T47D (cell line): Measurements from ENCODE around the gene WARS2.
A peak's percentile ranks its signal among the peaks of the same experiment; 100 is the strongest.

Experiments used
- DNase-seq, 2 experiments: peaks; one replicate each; pipeline versions ENCODE4 v3.0.0 to v3.0.0-alpha.2; 2011 to 2012; ENCODE audit warnings: low read depth in 1 of 2, low spot score in 1 of 2
- JUND ChIP-seq: IDR thresholded peaks from 2 replicates; pipeline ENCODE4 v1.6.1; 2012; ENCODE audit warnings: low read depth
- in situ Hi-C: cut with HindIII; loops from 2 replicates; pipeline ENCODE4 v1.10.0; 2016; ENCODE audit warnings: low sequenced_read_pairs, low pct_unique_long_range_greater_than_20kb

Gene WARS2

GRCh38 chr1:119097380-119097779, 43.1 kb downstream of the WARS2 start:
- no peak for DNase-seq
- no peak for TF ChIP-seq JUND
- in situ Hi-C loops = no loop called here

- TF ChIP-seq JUND = no peak
- in situ Hi-C loops = no loop called here
- DNase-seq = peak in 1 of 2 experiments; percentile 2
These were observed 46.7 kb downstream of the WARS2 start for GRCh38 chr1:119093721-119094120.

GRCh38 chr1:119091618-119092017, 48.8 kb downstream of the WARS2 start:
- in situ Hi-C loops = no loop called here
- no peak for DNase-seq
- TF ChIP-seq JUND = no peak

GRCh38 chr1:119090250-119090649, 50.2 kb downstream of the WARS2 start:
- DNase-seq = no peak
- in situ Hi-C loops = no loop called here
- TF ChIP-seq JUND = no peak

- TF ChIP-seq JUND = no peak
- in situ Hi-C loops = no loop called here
- no peak for DNase-seq
These were observed 53.6 kb downstream of the WARS2 start for GRCh38 chr1:119086830-119087229.

- no peak for DNase-seq
- in situ Hi-C loops = no loop called here
- TF ChIP-seq JUND = no peak
These were observed 55.7 kb downstream of the WARS2 start for GRCh38 chr1:119084798-119085197.

GRCh38 chr1:119083980-119084379, 56.5 kb downstream of the WARS2 start:
- no peak for DNase-seq
- in situ Hi-C loops = no loop called here
- TF ChIP-seq JUND = no peak

GRCh38 chr1:119083479-119083878, 57.0 kb downstream of the WARS2 start:
- DNase-seq = no peak
- in situ Hi-C loops = no loop called here
- no peak for TF ChIP-seq JUND

GRCh38 chr1:119081700-119082099, 58.8 kb downstream of the WARS2 start:
- TF ChIP-seq JUND = no peak
- in situ Hi-C loops = no loop called here
- DNase-seq = no peak

GRCh38 chr1:119081267-119081666, 59.2 kb downstream of the WARS2 start:
- no peak for DNase-seq
- in situ Hi-C loops = no loop called here
- no peak for TF ChIP-seq JUND

GRCh38 chr1:119080586-119080985, 59.9 kb downstream of the WARS2 start:
- in situ Hi-C loops = no loop called here
- TF ChIP-seq JUND = no peak
- peak in 1 of 2 experiments; percentile 0 for DNase-seq

- no peak for TF ChIP-seq JUND
- in situ Hi-C loops = no loop called here
- DNase-seq = no peak
These were observed 60.6 kb downstream of the WARS2 start for GRCh38 chr1:119079881-119080280.

GRCh38 chr1:119075614-119076013, 64.8 kb downstream of the WARS2 start:
- no peak for DNase-seq
- TF ChIP-seq JUND = no peak
- in situ Hi-C loops = no loop called here

- in situ Hi-C loops = no loop called here
- DNase-seq = no peak
- no peak for TF ChIP-seq JUND
These were observed 69.1 kb downstream of the WARS2 start for GRCh38 chr1:119071321-119071720.

GRCh38 chr1:119069682-119070081, 70.8 kb downstream of the WARS2 start:
- in situ Hi-C loops = no loop called here
- TF ChIP-seq JUND = no peak
- DNase-seq = no peak
